GM12892 (cell line): ENCODE measurements around the gene DPPA3.
"Not testable (repeated sequence)": the region's sequence is repeated elsewhere in the genome, so short reads cannot be mapped to it uniquely, and the experiment has no call there.

Experiments
- DNase-seq: peaks from one replicate; pipeline ENCODE4 v3.0.0; 2011; ENCODE audit not compliant: insufficient read length
- FAIRE-seq: peaks from 2 replicates; lab custom pipeline; 2011; peaks lifted over from hg19 to GRCh38; lab: Jason Lieb, UNC
- POLR2A ChIP-seq: IDR thresholded peaks from 2 replicates; pipeline ENCODE4 v1.6.1; 2011; ENCODE audit warnings: low read depth, low read length, control low read depth
- POLR2AphosphoS5 ChIP-seq: IDR thresholded peaks from 2 replicates; pipeline ENCODE4 v1.6.1; 2011; ENCODE audit warnings: low read depth, low read length, control low read depth
- TAF1 ChIP-seq: IDR thresholded peaks from 2 replicates; pipeline ENCODE4 v1.6.1; 2011; ENCODE audit warnings: low read depth, mild to moderate bottlenecking, control low read depth, low read length, borderline replicate concordance

The DPPA3 gene

GRCh38 chr12:7747246-7747645 lies 36.0 kb downstream of the DPPA3 start, which contains the start of gene CLEC4C:
CLEC4C (minus strand) TSS chr12:7747375; CDS start chr12:7747348, 27 bp downstream.
- no peak for DNase-seq
- TF ChIP-seq TAF1 (no peak), POLR2A (no peak), POLR2AphosphoS5 (no peak)
- FAIRE-seq: no peak

- TF ChIP-seq POLR2A (no peak), TAF1 (no peak), POLR2AphosphoS5 (no peak)
- DNase-seq (no peak), FAIRE-seq (no peak)
These were observed 37.6 kb downstream of the DPPA3 start for GRCh38 chr12:7748852-7749251.

- no peak for FAIRE-seq
- TF ChIP-seq POLR2A (no peak), POLR2AphosphoS5 (no peak), TAF1 (no peak)
- no peak for DNase-seq
These were observed 38.2 kb downstream of the DPPA3 start for GRCh38 chr12:7749442-7749841.

DNA sequence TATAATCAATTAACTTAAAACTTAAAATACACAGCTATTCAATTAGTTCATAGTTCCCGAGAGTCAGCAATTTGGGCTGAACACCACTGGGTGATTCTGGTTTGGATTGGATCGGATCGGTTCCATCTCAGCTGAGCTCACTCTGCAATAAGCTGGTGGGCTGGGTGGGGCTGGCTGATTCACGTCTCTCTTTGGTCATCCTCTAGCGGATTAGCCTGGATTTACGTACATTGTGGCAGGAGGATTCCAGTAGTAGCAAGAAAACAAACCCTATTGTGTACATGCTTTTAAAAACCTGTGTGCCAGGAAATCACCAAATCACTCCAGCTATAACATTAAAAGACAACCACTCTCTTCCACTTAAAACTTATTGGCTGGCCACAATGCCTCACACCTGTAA lies 39.1 kb downstream of the DPPA3 start:
- TF ChIP-seq POLR2A (no peak), POLR2AphosphoS5 (no peak)
- DNase-seq: no peak
- FAIRE-seq: no peak

- DNase-seq (no peak), FAIRE-seq (no peak)
- TF ChIP-seq POLR2A (no peak), POLR2AphosphoS5 (no peak), TAF1 (no peak)
These were observed 40.2 kb downstream of the DPPA3 start for GRCh38 chr12:7751394-7751793.

DNA sequence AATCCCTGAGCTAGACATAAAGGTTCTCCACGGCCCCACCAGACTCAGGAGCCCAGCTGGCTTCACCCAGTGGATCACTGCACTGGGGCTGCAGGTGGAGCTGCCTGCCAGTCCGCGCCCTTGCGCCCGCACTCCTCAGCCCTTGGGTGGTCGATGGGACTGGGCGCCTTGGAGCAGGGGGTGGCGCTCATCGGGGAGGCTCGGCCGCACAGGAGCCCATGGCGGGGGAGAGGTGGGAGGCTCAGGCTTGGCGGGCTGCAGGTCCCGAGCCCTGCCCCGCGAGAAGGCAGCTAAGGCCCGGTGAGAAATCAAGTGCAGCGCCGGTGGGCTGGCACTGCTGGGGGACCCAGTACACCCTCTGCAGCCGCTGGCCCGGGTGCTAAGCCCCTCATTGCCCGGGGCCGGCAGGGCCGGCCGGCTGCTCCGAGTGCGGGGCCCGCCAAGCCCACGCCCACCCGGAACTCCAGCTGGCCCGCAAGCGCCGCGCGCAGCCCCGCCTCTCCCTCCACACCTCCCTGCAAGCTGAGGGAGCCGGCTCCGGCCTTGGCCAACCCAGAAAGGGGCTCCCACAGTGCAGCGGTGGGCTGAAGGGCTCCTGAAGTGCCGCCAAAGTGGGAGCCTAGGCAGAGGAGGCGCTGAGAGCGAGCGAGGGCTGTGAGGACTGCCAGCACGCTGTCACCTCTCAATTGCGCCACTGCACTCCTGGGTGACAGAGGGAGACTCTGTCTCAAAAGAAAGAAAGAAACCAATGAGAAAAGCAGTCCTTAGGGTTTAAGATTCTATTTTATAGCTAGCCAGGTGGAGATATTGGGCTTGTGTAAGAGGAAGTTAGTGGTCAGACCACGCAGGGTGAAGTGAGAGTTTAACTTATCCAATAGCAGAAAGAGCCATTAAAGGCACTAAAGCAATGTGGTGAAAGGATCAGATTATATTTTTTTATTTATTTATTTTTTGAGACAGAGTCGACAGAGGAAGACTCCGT lies 41.0 kb downstream of the DPPA3 start:
- FAIRE-seq, DNase-seq: not testable (repeated sequence)

DNA sequence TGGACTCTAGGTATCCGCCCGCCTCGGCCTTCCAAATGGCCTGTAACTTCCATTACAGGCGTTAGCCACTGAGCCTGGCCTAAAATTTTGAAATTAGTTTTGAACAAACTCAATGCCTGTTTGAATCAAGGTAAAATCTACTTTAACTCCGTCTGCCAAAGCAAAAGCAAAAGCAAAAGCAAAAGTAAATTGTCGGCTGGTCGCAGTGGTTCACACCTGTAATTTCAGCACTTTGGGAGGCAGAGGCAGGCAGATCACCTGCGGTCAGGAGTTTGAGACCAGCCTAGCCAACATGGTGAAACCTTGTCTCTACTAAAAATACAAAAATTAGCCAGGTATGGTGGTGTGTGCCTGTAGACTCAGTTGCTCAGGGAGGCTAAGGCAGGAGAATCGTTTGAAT lies 44.4 kb downstream of the DPPA3 start:
- FAIRE-seq: not testable (repeated sequence)

GRCh38 chr12:7756993-7757392 lies 45.8 kb downstream of the DPPA3 start:
- no peak for DNase-seq
- FAIRE-seq: no peak
- TF ChIP-seq POLR2AphosphoS5: no peak
- no peak for TF ChIP-seq TAF1
- no peak for TF ChIP-seq POLR2A

More for the DNA sequence above, 44.4 kb downstream of the DPPA3 start:
- not testable (repeated sequence) for DNase-seq

GRCh38 chr12:7758766-7759140 lies 47.5 kb downstream of the DPPA3 start:
- DNase-seq (no peak), FAIRE-seq (no peak)
- no peak for TF ChIP-seq TAF1
- TF ChIP-seq POLR2A: no peak
- no peak for TF ChIP-seq POLR2AphosphoS5
